ENCODE data around the gene EYS.

Gene EYS

GRCh38 chr6:63677282-63677681 lies 2029.7 kb downstream of the EYS start:
- no peak for DNase-seq

- DNase-seq, result no peak
These were observed 2030.5 kb downstream of the EYS start for GRCh38 chr6:63676412-63677114.

GRCh38 chr6:63675138-63675537 lies 2031.9 kb downstream of the EYS start:
- DNase-seq, result no peak

GRCh38 chr6:63674635-63675034 lies 2032.4 kb downstream of the EYS start:
- DNase-seq, result no peak

- DNase-seq, result no peak
These were observed 2033.3 kb downstream of the EYS start for GRCh38 chr6:63673692-63674091.

- no peak for DNase-seq
These were observed 2034.4 kb downstream of the EYS start for GRCh38 chr6:63672582-63673129.

- DNase-seq, result no peak
These were observed 2035.8 kb downstream of the EYS start for GRCh38 chr6:63671098-63671754.
